HG03442 (cell line): Measurements from ENCODE around the gene TMEM181.

Source experiments
- ATAC-seq: cut with Tn5 transposase; IDR thresholded peaks from one replicate; pipeline ENCODE4 v1.9.1; 2021; ENCODE audit warnings: mild to moderate bottlenecking, moderate library complexity; ENCODE audit not compliant: unreplicated experiment

Gene TMEM181

DNA sequence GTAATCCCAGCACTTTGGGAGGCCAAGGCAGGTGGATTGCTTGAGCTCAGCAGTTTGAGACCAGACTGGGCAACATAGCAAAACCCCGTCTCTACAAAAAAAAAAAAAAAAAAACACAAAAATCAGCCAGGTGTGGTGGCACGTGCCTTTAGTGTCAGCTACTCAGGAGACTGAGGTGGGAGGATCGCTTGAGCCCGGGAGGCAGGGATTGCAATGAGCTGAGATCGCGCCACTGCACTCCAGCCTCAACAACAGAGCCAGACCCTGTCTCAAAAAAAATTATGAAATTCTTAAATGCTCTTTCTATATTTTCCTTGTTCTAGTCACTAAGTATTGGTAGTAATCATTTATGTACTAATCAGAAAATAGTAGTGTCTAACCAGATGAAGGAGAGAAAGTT lies 120.6 kb downstream of the TMEM181 start:
- ATAC-seq: no peak

DNA sequence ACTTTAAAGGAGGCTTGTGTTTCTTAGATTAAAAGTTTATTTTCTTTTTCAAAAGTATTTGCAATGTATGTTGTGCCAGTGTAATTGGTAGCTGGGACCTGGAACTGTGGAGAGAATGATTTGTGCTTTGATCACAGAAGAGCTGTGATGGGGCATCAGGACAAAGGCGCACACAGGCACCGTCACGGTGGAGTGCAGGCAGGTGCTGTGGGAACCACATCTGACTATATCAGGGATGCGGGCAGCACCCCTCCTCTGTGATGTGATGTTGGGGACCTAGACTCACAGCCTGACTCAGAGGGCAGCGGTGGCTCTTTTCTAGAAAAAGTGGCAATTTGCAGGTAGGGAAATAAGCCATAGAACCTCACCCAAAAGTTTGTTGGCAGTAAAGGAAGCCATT lies 124.4 kb downstream of the TMEM181 start:
- no peak for ATAC-seq

DNA sequence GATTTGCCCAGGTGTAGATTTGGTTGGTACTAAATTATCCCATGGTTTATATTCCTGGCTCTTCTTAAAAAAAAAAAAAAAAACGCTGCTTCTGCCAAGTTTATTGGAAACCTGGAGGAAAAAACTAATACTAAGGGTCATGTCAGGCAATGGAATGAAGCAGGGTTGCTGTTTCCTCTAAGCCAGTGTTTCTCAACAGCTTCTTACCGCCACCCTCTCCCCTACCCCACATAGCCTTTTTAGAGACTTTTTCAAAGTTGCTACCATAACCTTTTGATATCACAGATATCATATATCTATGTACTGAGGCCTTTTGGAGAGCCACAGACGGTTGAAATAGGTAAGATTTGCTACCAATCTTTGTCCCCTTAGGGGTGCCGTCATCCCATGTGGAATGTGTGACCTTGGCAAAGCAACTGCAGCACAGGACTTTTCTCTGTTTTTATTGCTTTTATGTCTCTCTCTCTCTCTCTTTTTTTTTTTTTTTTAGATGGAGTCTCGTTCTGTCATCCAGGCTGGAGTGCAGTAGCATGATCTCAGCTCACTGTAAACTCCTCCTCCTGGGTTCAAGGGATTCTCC lies 124.9 kb downstream of the TMEM181 start:
- ATAC-seq: no peak
